A549 (cell line): ENCODE results near the gene NDUFS1. TPM values are rescaled to one million over a fixed set of nuclear protein-coding genes. Genes with fewer than 3 reads are reported as not detected.

Experiments
- ATAC-seq, 2 experiments: fragments of 200-7000 bp in 1 of 2; fragments of >200 bp in 1 of 2; cut with Nextera tagmentation in 1 of 2; cut with Tn5 transposase in 1 of 2; 3 replicates each; pipeline versions ENCODE4 v1.8.0 to v1.9.1; 2018 to 2020; ENCODE audit warnings: mild to moderate bottlenecking in 1 of 2, moderate library complexity in 1 of 2
- CTCF ChIA-PET: fragments of 300-600 bp; sonication (Branson Sonifier 250); formaldehyde crosslinking; extraction: SDS; loops from one replicate; lab custom pipeline; 2021; ENCODE audit warnings: antibody characterized with exemption, inconsistent platforms; lab: Yijun Ruan, JAX
- POLR2A ChIA-PET: fragments of 350-600 bp; formaldehyde crosslinking; extraction: SDS; loops from one replicate; lab custom pipeline; 2021; ENCODE audit warnings: antibody characterized with exemption, inconsistent platforms; lab: Yijun Ruan, JAX
- DNase-seq, 2 experiments: peaks; one replicate each; pipeline versions ENCODE4 v3.0.0 to v3.0.0-alpha.2; 2011 to 2016; ENCODE audit warnings: low read depth in 1 of 2, low spot score in 1 of 2
- FAIRE-seq: peaks from 2 replicates; lab custom pipeline; 2011; peaks lifted over from hg19 to GRCh38; lab: Jason Lieb, UNC
- H3K27ac ChIP-seq, 2 experiments: fragments of >200 bp; sonication (Bioruptor Twin); formaldehyde crosslinking; 3 replicates each; pipeline ENCODE4 v1.5.1; 2016 to 2017
- H3K4me1 ChIP-seq: fragments of >200 bp; sonication (Bioruptor Twin); formaldehyde crosslinking; 3 replicates; pipeline ENCODE4 v1.6.1; 2016
- H3K4me2 ChIP-seq: fragments of >200 bp; sonication (Bioruptor Twin); formaldehyde crosslinking; 3 replicates; pipeline ENCODE4 v1.6.1; 2016
- H3K4me3 ChIP-seq: fragments of >200 bp; sonication (Bioruptor Twin); formaldehyde crosslinking; 3 replicates; pipeline ENCODE4 v1.5.1; 2016
- H3K9me3 ChIP-seq: fragments of >200 bp; sonication (Bioruptor Twin); formaldehyde crosslinking; 3 replicates; pipeline ENCODE4 v1.6.1; 2016
- ATOH8 ChIP-seq: fragments of 250-450 bp; sonication (Bioruptor Pico); IDR thresholded peaks from 2 replicates; pipeline ENCODE4 v1.5.0; 2020; ENCODE audit warnings: low read depth, mild to moderate bottlenecking, moderate library complexity
- BCL3 ChIP-seq: fragments of >200 bp; sonication (Bioruptor Twin); formaldehyde crosslinking; IDR thresholded peaks from 3 replicates; pipeline ENCODE4 v1.6.1; 2016
- BHLHE40 ChIP-seq: IDR thresholded peaks from 2 replicates; pipeline ENCODE4 v1.6.1; 2012; ENCODE audit warnings: low read depth, low read length, inconsistent platforms
- CEBPB ChIP-seq, 2 experiments: fragments of >200 bp in 1 of 2; sonication (Bioruptor Twin) in 1 of 2; formaldehyde crosslinking in 1 of 2; IDR thresholded peaks; 2 replicates each; pipeline ENCODE4 v1.6.1; 2012 to 2016
- CHD4 ChIP-seq: fragments of 200-600 bp; sonication (generic); IDR thresholded peaks from 2 replicates; pipeline ENCODE4 v1.6.1; 2016; ENCODE audit warnings: antibody characterized with exemption, mild to moderate bottlenecking, borderline replicate concordance
- CTCF ChIP-seq: fragments of >200 bp; sonication (Bioruptor Twin); formaldehyde crosslinking; IDR thresholded peaks from 3 replicates; pipeline ENCODE4 v1.5.1; 2016
- EHF ChIP-seq: fragments of 250-450 bp; sonication (Bioruptor Pico); IDR thresholded peaks from 2 replicates; pipeline ENCODE4 v1.5.0; 2020; ENCODE audit warnings: mild to moderate bottlenecking
- ELK1 ChIP-seq: fragments of 150-350 bp; IDR thresholded peaks from 2 replicates; pipeline ENCODE4 v1.6.1; 2014; ENCODE audit warnings: low read depth, mild to moderate bottlenecking, low read length
- ESRRA ChIP-seq: fragments of 150-350 bp; IDR thresholded peaks from 2 replicates; pipeline ENCODE4 v1.6.1; 2014; ENCODE audit warnings: mild to moderate bottlenecking, low read length, borderline replicate concordance
- GATA3 ChIP-seq: IDR thresholded peaks from 2 replicates; pipeline ENCODE4 v1.6.1; 2012; ENCODE audit warnings: borderline replicate concordance
- HES2 ChIP-seq: fragments of >200 bp; sonication (Bioruptor Twin); formaldehyde crosslinking; IDR thresholded peaks from 2 replicates; pipeline ENCODE4 v1.6.1; 2016
- HEYL ChIP-seq: fragments of 250-450 bp; sonication (Bioruptor Pico); IDR thresholded peaks from 2 replicates; pipeline ENCODE4 v1.8.0; 2021; ENCODE audit warnings: mild to moderate bottlenecking, moderate library complexity
- HMGXB4 ChIP-seq: fragments of 250-450 bp; sonication (Bioruptor Pico); IDR thresholded peaks from 2 replicates; pipeline ENCODE4 v1.5.0; 2021; ENCODE audit warnings: mild to moderate bottlenecking, moderate library complexity, borderline replicate concordance
- HOXA7 ChIP-seq: fragments of 250-450 bp; sonication (Bioruptor Pico); IDR thresholded peaks from 2 replicates; pipeline ENCODE4 v1.5.0; 2020; ENCODE audit warnings: mild to moderate bottlenecking, moderate library complexity
- JUNB ChIP-seq: fragments of >200 bp; sonication (Bioruptor Twin); formaldehyde crosslinking; IDR thresholded peaks from 2 replicates; pipeline ENCODE4 v1.6.1; 2016
- KDM1A ChIP-seq: fragments of 200-600 bp; sonication (generic); IDR thresholded peaks from 2 replicates; pipeline ENCODE4 v1.6.1; 2016; ENCODE audit warnings: low read depth, mild to moderate bottlenecking
- KDM5A ChIP-seq: fragments of 200-600 bp; sonication (generic); IDR thresholded peaks from 2 replicates; pipeline ENCODE4 v1.6.1; 2016; ENCODE audit warnings: antibody characterized with exemption, mild to moderate bottlenecking
- NR3C1 ChIP-seq: fragments of >200 bp; sonication (Bioruptor Twin); formaldehyde crosslinking; IDR thresholded peaks from 3 replicates; pipeline ENCODE4 v1.6.1; 2017
- PBX3 ChIP-seq: IDR thresholded peaks from 2 replicates; pipeline ENCODE4 v1.6.1; 2012
- PHF8 ChIP-seq: fragments of 200-600 bp; sonication (generic); IDR thresholded peaks from 2 replicates; pipeline ENCODE4 v1.6.1; 2016; ENCODE audit warnings: low read depth, mild to moderate bottlenecking, antibody characterized with exemption, moderate library complexity, borderline replicate concordance
- POLR2A ChIP-seq: IDR thresholded peaks from 2 replicates; pipeline ENCODE4 v1.6.1; 2012; ENCODE audit warnings: mild to moderate bottlenecking, low read length
- TFCP2L1 ChIP-seq: fragments of 250-450 bp; sonication (Bioruptor Pico); IDR thresholded peaks from 2 replicates; pipeline ENCODE4 v1.5.0; 2021; ENCODE audit warnings: mild to moderate bottlenecking
- ZC3H11A ChIP-seq: fragments of 450-650 bp; IDR thresholded peaks from 2 replicates; pipeline ENCODE4 v1.6.1; 2014; ENCODE audit warnings: antibody characterized with exemption, mild to moderate bottlenecking
- ZFP36 ChIP-seq: fragments of 450-650 bp; IDR thresholded peaks from 2 replicates; pipeline ENCODE4 v1.6.1; 2014; ENCODE audit warnings: borderline replicate concordance; ENCODE audit not compliant: partially characterized antibody
- WGBS: methylation state at CpG from one replicate; pipeline ENCODE4 v1.1.6; 2017; ENCODE audit errors: missing lambda C conversion rate; 5-methylcytosine and 5-hydroxymethylcytosine counted together
- polyA plus RNA-seq, 4 experiments: library from polyadenylated mRNA; depleted of rRNA in 3 of 4; stranded (reverse); fragments of >200 nt; fragmentation: RNase III in 1 of 4; extraction: RNeasy Plus Mini Kit Qiagen cat#74134 plus additional on column Dnase treatment in 1 of 4; gene quantifications; 2 replicates in 3 of 4; 3 replicates in 1 of 4; pipeline ENCODE4 v1.2.3, GENCODE V29; 2011 to 2017

Gene NDUFS1
- polyA plus RNA-seq, 2 of the 4 experiments (the other 2 are of a cell fraction): 86.7 to 134 TPM

- no peak for FAIRE-seq
- POLR2A ChIA-PET: no interaction called here
- no peaks in the 10 kb centered on the region for H3K9me3 ChIP-seq
- DNase-seq: no peak
- H3K4me2 ChIP-seq: no peak overlapping the region
- H3K27ac ChIP-seq: no peak overlapping the region
- no peak overlapping the region for H3K4me3 ChIP-seq
- CTCF ChIA-PET: interaction anchor here (0.7 kb wide), 1 partner anchor 16 kb away, joined by 5 read pairs; no protein-coding TSS in a partner anchor
- no peak for ATAC-seq
- H3K4me1 ChIP-seq: peaks cover 7% of the 10 kb centered on the region; the same call in 1 of the 3 replicates
- WGBS: 100% methylated on average over 1 of the region's 1 CpG
- TF ChIP-seq ELK1 (no peak), KDM1A (no peak), CEBPB (IDR thresholded peaks at IDR 0.05) (no peak), ZFP36 (no peak), HOXA7 (CRISPR knock-in tag) (no peak), EHF (no peak), ESRRA (no peak), TFCP2L1 (CRISPR knock-in tag) (no peak), JUNB (no peak), PBX3 (no peak), PHF8 (no peak)
These were observed 84.1 kb downstream of the NDUFS1 start for GRCh38 chr2:206075113-206075512.

GRCh38 chr2:206071807-206072206 lies 87.4 kb downstream of the NDUFS1 start:
- TF ChIP-seq BHLHE40 (no peak), ATOH8 (CRISPR knock-in tag) (no peak), POLR2A (no peak), HEYL (no peak), ZC3H11A (no peak), PBX3 (no peak), HES2 (no peak), BCL3 (no peak), CTCF (no peak), GATA3 (no peak), CHD4 (no peak), TFCP2L1 (CRISPR knock-in tag) (no peak), KDM5A (no peak), JUNB (no peak), NR3C1 (no peak), HMGXB4 (CRISPR knock-in tag) (no peak), KDM1A (no peak)
- ChIA-PET CTCF (interaction anchor here (0.9 to 1.0 kb wide), 2 partner anchors 12 to 55 kb away, joined by 3 read pairs; no protein-coding TSS in a partner anchor), POLR2A (interaction anchor here (1.4 kb wide), 1 partner anchor 14 kb away, joined by 3 read pairs; the partner anchor contains the start of gene INO80D)
- WGBS: 94% methylated on average over 1 of the region's 1 CpG
- Histone ChIP-seq H3K4me2 (no peak overlapping the region), H3K9me3 (no peaks in the 10 kb centered on the region), H3K4me3 (no peak overlapping the region), H3K4me1 (no peaks in the 10 kb centered on the region), H3K27ac (no peak overlapping the region)
- FAIRE-seq (no peak), ATAC-seq (no peak), DNase-seq (no peak)
